ENCODE data around the gene CMSS1.

GRCh38 chr3:99990179-99990578 is 172.5 kb downstream of the CMSS1 start:
- TF ChIP-seq POLR2A (IDR thresholded peaks at IDR 0.05) (no peak), CTCF (IDR thresholded peaks at IDR 0.05) (no peak), EP300 (IDR thresholded peaks at IDR 0.05) (no peak)
